ENCODE measurements around the gene CCDC88B.
"Not testable (repeated sequence)": the region's sequence is repeated elsewhere in the genome, so short reads cannot be mapped to it uniquely, and the experiment has no call there.

Gene CCDC88B

DNA sequence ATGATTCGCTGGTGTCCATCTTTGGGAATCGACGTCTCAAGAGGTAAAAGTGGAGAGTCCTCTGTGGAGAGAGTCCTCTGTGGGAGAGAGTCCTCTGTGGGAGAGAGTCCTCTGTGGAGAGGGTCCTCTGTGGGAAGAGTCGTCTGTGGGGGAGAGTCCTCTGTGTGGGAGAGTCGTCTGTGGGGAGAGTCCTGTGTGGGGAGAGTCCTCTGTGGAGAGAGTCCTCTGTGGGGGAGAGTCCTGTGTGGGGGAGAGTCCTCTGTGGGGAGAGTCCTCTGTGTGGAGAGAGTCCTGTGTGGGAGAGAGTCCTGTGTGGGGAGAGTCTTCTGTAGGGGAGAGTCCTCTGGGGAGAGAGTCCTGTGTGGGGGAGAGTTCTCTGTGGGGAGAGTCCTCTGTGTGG is 19.0 kb upstream of the CCDC88B start:
- no peak for DNase-seq

DNA sequence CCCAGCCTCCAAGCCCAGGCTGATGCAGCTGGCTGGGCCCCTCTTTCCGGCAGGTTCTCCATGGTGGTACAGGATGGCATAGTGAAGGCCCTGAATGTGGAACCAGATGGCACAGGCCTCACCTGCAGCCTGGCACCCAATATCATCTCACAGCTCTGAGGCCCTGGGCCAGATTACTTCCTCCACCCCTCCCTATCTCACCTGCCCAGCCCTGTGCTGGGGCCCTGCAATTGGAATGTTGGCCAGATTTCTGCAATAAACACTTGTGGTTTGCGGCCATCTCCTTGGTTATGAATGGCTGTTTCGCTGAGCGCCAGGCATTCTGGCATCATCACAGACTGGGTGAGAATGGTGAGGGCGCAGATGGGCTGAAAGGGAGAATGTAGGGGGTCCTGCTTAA is 18.5 kb upstream of the CCDC88B start:
- no peak for DNase-seq

DNA sequence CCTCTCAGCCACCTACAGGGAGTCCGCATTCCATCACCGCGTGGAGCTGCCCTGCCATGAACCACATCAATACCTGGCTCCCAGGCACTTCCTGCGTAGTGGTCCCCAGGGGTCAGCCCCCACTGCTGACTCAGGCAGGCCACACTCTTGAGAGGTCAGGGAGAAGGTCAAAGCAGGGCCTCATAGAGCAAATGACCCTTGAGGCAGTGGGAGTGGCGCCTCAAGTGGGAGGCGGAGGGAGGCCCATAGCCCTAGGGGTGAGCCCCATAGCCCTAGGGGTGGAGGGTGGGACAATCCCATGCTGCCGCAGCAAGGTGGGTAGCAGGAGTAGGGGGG is 17.1 kb upstream of the CCDC88B start:
- DNase-seq, result no peak

DNA sequence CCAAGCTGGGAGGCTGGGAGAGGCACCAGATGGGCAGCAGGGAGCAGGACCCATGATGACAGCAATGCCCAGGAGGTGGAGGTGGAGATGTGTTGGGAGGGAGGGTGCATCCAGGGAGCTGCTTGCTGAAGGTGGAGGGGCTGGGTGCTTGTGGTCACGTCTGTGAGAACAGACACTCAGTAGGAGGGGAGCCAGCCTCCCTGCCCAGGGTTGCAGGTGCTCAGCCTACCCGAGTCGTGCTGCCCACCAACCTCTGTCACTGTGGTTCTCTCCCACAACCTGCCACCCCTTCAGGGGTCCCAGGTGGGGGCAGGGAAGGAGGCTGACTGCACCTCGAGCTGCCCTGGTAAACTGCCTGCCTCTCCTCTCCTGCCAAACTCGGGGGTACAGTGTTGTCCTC is 16.6 kb upstream of the CCDC88B start:
- no peak for DNase-seq

DNA sequence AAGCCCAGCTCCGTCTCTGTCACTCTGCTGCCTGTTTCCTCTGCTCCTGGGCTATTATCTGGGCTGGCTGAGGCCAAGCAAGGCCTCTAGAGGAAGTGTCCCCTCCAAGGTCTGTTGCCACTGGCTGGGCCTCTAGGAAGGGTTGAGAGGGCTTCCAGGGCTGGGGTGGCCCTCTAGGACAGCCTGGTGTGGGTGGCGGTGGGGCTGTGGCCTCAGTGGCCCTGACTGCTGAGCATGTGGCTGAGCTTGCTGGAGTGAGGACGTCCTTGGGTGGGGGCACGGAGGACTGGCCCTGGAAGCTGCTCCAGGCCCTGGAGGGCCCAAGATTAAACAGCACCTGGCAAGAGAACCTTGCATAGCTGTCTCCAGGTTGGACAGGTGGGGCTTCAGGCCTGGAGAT is 16.0 kb upstream of the CCDC88B start:
- not testable (repeated sequence) for DNase-seq

DNA sequence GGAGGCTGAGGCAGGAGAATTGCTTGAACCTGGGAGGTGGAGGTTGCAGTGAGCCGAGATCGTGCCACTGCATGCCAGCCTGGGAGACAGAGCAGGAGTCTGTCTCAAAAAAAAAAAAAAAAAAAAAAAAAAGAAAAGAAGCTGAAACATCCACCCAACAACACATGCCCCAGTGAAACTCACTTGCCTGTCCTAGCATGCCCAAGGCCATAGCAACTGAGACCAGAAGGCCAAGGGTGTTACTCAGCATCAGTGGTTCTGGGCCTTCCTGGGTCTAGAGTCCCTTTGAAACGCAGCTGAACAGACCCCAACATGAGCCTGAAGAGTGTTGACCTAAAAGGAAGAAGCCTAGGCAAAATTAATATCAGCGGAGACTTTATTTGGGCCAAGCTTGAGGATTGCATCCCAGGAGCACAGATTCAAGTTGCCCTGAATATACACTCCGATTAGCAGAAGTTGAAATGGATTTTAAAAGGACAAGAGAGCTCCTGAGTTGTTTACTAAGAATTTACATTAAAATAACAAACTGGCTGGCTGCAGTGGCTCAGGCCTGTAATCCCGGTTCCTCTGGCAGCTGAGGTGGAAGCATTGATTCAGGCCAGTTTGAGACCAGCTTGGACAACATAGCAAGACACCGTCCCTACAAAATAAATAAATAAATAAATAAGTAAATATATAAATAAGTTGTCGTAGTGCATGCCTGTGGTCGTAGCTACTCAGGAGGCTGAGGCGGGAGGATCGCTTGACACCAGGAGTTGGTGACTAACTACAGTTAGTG is 15.1 kb upstream of the CCDC88B start:
- DNase-seq, result no peak

DNA sequence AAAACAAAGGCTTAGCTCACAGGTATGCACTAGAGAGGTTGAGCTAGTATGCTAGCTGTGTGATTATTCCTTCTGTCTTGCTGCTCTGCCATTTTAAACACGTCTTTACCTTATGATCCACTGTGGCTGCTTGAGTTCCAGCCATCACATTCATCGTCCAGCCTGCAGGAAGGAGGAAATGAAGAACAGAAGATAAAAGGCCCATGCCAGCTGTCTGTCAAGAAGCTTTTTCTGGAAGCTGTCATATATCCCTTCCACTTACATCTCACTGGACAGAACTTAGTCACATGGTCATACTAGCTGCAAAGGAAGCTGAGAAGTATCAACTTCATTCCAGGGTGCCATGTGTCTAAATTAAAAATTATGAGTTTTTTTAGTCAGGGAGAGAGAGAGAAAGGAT is 12.6 kb upstream of the CCDC88B start:
- DNase-seq, result no peak

DNA sequence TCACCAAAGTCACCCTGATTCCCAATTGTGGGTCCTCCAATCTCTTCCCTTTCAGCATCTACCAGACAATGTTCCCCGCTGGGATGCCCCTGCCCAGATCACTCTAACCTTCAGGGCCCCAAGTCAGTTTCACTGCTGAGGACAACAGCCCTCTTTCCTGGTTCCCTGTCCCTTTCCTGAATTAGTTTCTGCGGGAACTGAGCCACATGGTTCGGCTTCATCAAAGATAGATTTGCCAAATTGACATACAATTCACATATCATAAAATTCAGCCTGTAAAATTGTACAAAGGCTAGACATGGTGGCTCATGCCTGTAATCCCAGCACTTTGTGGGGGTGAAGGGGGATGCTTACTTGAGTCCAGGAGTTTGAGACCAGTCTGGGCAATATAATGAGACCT is 12.0 kb upstream of the CCDC88B start:
- no peak for DNase-seq

DNA sequence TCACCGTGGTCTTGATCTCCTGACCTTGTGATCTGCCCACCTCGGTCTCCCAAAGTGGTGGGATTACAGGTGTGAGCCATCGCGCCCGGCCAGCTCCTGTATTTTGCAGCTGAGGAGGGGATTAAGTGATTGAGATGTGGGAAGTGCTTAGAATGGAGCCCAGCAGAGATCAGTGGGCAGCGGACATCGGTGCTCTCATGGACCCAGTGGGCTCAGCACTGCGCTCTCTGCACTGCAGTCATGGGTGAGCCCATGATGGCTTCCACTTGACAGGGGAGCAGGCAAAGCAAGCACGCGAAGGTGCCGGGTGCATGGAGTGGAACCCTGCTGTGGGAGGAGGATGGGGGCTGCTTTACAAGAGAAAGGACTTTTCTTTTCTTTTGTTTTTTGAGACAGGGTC is 9.1 kb upstream of the CCDC88B start:
- no peak for DNase-seq

DNA sequence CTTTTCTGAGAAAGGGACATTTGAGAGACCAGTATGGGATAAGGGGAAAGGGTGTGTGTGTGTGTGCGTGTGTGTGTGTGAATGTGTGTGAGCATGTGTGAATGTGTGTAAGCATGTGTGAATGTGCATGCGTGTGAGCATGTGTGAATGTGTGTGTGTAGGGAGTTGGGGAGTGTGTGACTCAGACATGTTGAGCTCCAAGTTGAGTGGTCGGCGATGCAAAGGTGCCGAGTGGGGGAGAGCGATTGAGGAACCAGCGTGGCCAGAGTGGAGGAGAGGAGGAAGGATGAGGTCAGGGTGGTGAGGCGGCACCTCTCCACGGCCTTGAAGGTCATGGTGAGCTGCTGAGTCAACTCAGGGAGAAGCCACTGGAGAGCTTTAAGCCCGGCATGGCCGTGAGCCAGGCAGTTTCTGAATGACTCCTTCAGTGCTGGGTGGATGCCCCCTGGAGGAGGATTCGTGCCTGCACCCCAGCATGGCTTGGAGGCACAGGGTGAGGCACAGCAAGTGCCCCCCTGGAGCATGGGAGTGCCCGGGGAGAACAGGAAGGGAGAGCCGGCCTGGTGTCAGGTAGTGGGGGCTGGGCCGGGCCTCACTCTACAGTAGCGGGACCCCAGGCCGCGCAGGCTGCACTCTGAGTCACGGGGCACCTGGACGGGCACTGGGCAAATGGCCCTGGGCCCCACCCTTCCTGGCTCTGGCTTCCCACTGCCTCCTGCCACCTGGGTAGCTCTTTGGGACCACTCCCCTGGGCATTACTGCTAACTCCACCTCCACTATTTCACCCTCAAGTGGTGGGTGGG is 8.2 kb upstream of the CCDC88B start:
- peak; percentile 67 to 69 for DNase-seq

DNA sequence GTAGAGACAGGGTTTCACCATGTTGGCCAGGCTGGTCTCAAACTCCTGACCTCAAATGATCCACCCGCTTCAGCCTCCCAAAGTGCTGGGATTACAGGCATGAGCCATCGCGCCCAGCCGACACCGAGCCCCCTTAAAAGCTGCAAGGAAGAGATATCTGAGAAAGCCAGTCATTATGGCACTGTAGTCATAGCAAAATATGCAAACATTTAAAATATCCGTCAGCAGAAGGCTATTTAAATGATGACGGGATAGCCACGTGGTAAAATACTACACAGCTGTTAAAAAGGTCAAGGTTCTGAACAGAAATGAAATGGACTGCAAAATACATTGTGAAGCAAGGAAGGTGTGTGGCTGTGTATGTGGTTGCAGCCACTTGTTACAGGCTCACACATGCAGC is 6.4 kb upstream of the CCDC88B start:
- DNase-seq, result no peak

DNA sequence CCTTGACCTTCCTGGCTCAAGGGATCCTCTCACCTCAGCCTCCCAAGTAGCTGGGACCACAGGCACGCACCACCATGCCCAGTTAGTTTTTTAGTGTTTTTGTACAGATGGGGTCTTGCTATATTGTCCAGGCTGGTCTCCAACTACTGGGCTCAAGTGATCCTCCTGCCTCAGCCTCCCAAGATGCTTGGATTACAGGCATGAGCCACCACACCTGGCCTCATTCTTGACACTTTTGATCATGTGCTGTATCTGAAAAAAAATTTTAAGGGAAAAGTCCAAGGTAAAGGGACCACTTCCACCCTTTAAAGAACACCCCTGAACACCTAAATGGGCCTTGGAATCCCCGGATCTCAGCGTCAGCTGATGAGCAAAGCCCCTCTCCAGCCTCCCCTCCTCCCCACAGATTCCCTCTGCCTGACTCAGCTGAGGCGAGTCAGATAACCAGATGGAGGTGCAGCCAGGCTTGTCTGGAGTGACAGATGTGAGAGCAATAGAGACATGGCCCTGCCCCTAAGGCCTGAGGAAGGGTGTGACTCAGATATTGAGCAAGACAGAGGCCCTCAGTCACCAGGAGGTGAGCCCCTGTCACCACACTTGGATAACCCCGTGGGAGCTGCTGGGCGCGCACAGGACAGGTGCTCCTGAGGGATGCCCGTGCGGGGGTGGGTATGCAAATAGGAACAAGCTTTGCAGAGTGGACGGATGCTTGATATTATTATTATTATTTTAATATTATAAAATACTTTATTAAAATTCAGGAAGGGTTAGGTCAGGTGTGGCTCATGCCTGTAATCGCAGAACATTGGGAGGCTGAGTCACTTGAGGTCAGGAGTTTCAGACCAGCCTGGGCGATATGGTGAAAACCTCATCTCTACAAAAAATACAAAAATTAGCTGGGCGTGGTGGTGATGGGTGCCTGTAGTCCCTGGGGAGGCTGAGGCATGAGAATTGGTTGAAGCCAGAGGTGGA is 5.0 kb upstream of the CCDC88B start:
- peak in 1 of 2 donors; percentile 46 for DNase-seq

DNA sequence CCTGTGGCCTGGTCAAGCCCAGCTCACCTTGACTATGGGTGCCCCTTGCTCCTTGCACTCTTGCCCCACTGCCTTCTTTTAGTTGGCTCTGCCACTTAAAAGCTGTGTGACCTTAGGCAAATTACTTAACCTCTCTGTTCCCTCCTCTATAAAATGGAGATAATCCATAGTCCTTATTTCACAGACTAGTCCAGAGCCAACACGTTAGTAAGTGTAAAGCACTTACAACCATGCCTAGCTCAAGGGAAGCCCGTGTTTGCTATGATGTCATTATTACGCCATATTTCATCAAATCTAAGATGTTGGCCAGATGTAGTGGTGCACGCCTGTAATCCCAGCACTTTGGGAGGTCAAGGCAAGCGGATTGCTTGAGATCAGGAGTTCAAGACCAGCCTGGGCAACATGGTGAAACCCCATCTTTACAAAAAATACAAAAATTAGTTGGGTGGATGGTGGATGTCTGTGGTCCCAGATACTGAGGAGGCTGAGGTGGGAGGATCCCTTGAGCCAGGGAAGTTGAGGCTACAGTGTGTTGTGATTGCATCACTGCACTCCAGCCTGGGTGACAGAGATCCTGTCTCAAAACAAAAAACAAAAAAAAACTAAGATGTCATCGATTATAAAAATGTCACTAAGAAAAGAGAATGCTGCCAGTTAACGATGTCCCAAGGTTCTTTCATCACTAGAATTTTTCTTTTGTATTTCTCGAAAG is 2.3 kb upstream of the CCDC88B start:
- DNase-seq, result no peak

DNA sequence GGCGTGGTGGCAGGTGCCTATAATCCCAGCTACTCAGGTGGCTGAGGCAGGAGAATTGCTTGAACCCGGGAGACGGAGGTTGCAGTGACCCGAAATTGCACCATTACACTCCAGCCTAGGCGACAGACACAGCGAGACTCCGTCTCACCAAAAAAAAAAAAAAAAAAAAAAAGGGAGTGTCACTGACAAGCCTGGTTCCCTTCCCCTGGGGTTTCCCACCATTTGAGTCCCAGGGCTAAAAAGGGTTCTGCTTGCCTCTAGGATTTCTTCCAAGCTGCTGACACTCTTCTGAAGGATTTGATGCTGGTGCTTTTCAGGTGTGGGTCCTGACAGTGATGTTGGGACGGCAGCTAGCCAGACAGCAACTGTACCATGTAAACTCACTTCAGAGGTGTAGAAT is 1.3 kb upstream of the CCDC88B start:
- no peak for DNase-seq

DNA sequence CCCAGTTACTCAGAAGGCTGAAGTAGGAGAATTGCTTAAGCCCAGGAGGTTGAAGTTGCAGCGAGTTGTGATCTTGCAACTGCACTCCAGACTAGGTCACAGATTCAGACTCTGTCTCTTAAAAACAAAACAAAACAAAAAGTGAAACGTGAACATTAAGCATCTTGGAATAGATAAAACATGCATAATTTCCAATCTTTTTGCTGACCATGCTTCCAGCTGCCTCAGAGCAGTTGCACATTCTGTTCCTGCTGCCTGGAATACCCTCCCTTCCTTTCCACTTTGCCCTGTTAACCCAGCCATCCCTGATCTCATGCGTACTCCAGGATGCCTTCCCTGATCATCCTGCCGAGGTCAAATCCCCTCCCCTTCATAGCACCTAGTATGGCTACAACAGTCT is 718 bp upstream of the CCDC88B start:
- no peak for DNase-seq

DNA sequence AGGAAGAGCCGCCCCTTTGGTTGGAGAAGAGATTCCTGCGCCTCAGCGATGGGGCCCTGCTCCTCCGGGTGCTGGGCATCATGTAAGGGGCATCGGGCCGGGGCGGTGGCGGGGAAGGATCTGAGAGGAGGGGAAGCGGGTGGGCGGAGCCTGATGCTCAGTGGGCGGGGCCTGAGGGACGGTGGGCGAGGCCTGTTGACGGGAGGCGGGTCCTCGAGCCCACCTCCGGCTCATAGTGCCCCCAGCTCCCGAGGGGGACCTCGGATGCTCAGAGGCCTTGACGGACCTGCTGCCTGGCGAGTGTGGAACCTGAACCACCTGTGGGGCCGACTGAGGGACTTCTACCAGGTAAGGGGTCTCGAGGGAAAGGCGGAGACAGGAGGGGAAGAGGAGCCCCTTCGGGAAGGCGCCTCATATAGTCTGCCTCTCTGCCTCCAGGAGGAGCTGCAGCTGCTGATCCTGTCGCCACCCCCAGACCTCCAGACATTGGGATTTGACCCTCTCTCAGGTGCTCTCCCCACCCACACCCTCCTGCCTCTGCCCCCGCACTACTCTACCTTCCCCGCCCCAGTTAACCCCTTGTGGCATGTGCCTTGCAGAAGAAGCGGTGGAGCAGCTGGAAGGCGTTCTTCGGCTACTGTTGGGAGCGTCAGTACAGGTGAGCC is 799 bp downstream of the CCDC88B start:
- peak; percentile 77 to 89 for DNase-seq

DNA sequence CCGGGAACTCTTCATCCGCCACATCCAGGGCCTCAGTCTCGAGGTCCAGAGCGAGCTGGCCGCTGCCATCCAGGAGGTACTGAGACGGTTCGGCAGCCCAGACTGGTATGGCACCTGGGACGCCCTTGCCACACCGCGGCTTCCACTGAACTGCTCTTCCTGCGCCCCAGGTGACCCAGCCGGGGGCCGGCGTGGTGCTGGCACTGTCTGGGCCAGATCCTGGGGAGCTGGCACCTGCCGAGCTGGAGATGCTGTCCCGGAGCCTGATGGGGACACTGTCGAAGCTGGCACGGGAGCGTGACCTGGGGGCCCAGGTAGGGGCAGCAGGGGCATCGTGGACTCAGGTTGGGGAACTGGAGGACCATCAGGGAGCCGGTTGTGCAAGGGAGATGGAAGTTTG is 1.4 kb downstream of the CCDC88B start:
- no peak for DNase-seq

DNA sequence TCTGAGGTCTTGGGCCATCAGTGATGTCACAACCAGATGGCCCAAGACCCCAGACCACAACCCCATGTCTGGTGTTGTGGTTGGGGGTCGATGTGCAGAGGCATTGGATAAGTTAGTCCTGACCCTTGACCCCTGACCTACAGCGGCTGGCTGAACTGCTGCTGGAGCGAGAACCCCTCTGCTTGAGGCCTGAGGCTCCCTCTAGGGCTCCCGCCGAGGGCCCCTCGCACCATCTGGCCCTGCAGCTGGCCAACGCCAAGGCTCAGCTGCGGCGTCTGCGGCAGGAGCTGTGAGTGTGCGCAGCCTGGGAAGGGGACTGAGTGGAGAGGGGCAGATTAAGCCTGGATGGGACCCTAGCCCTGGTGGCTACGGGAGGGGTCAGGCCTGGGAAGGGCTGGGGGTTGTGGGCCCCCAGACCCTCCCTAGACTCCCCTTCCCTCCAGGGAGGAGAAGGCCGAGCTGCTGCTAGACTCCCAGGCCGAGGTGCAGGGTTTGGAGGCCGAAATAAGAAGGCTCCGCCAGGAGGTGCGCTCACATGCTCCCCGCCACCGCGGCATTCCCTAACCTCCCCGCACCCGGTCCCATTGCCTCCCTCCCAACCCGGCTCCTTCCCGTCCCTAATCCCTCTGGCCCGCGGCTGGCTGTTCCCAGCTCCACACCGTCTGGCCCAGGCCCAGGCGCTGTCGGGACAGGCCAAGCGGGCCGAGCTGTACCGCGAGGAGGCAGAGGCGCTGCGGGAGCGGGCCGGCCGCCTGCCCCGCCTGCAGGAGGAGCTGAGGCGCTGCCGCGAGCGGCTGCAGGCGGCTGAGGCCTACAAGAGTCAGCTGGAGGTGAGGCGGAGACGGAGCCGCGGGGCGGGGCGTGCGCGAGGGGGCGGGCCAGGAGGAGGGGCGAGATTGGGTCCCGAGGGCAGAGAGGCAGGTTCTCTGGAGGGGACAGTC is 2.1 kb downstream of the CCDC88B start:
- DNase-seq, result peak; percentile 93 to 95

DNA sequence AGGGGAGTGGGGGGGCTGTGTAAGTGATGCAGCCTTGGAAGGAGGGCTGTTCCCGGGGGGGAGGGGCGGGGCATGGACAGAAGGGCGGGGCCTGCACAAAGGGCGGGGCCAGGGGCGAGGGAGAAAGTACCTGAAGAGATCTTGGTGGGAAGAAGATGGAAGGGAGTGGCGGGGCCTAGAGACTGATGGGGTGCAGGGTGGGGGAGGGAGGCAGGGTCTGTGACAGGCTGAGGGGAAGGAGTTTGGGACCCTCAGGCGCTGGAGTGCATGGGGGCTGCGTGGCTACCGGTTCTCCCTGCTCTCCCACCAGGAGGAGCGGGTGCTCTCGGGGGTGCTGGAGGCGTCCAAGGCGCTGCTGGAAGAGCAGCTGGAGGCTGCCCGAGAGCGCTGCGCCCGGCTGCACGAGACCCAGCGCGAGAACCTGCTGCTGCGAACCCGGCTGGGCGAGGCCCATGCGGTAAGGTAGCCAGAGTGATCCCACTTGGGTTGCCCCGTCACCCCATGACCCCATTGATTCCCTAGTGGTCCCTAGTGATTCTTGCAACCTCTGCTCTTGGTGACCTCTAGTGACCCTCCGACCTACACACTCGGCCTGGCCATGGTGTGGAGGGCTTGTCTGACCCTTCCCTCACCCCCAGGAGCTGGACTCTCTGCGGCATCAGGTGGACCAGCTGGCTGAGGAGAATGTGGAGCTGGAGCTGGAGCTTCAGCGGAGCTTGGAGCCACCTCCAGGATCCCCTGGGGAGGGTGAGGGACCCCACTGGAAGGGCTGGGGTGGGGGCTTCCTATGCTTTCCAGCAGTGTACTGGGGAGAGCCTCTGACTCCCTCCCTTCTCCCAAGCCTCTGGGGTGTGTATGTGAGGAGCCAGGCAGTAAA is 3.1 kb downstream of the CCDC88B start:
- no peak for DNase-seq
